NCI-H510A treated with DMSO at 0.1 percent for 48 hours (cell line): Measurements from ENCODE around the gene LYZL6.
A peak's percentile ranks its signal among the peaks of the same experiment; 100 is the strongest.
"Not testable (repeated sequence)": the region's sequence is repeated elsewhere in the genome, so short reads cannot be mapped to it uniquely, and the experiment has no call there.

Experiments
- DNase-seq: peaks from one replicate; lab custom pipeline; 2025; lab: John Stamatoyannopoulos, UW

The LYZL6 gene

DNA sequence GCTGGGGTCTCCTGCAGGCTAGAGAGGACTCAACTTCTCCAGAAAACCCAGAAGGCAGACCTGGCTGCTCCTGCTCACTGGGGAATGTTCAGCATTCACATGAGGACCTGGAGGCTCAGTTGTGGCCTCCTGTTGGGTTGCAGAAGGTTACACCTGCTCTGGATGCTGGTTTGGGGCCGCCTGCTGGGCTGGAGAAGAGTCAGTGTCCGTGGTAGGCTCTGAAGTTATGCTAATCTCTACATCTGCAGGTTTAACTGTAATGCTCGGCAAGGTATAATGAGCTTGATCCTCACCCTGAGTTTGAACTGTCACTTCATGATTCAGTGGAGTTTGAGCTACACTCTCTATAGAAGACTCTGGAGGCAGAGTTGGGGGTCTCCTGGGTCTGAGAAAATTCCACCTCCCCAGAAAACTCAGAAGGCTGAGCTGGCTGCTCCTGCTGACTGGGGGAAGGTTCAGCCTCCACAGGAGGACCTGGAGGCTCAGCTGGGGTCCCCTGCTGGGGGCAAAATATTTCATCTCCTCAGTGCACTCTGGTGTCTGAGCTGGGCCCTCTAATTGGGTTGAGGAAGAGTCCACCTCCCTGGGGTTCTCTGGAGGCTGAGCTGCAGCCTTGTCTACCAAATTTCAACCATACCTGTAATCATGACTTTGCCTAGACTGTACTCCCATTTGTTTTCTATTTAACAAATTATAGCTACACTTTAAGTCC is 36.4 kb downstream of the LYZL6 start:
- no peak for DNase-seq

- DNase-seq, result no peak
Measured at GRCh38 chr17:35906191-35906925, 37.2 kb downstream of the LYZL6 start.

DNA sequence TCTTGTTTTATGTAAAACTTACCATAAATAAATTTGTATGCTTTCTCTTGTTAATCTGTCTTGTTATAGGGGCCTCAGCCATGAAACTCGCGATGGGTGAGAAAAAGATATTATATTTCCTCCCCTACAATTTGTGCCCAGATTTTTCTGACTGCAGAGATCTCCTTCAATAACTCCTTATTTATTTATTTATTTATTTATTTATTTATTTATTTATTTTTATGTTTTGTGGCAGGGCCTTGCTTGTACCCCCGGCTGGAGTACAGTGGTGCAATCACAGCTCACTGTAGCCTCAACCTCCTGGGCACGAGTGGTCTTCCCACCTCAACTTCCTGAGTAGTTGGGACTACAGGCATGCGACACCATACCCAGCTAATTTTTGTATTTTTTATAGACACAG is 40.1 kb downstream of the LYZL6 start:
- DNase-seq, result no peak

GRCh38 chr17:35901631-35902175 is 41.8 kb downstream of the LYZL6 start:
- no peak for DNase-seq

- DNase-seq, result no peak
Measured at GRCh38 chr17:35900708-35901480, 42.6 kb downstream of the LYZL6 start.

GRCh38 chr17:35900280-35900679 is 43.2 kb downstream of the LYZL6 start:
- DNase-seq, result no peak

DNA sequence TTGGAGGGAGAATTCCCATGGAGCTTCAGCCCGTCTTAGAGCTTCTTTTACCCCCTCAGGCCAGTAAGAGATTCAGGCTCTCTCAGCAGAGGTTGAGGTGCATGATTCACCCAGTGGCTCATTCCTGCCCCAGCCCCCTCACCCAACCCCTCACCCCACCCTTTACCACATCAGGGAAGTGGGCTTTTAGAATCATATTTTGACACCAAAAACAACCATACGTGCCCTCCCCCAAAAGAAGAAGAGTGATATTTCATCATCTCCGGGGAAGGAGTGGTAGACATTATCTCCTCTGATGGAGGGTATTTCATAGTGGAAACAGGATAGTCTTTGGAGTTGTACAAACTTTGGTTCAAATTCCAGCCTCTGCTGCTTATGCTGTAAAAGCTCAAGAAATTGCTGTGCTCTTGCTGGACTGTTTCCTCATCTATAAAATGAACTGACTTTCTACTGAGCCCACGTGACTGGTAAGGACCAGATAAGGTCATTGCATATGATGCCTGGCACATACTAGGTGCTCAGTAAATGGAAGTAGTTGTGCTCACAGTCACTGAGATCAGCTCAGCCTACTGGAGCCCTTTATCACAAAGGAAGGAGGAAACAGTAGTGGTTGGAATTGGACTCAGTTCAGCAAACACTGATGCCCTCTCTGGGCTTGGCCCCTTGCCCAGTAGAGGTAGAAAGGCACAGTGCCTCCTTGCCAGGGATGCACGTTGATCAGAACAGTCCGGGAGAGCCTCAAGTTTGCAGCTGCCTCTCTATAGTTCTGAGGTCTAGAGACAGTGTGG is 45.0 kb downstream of the LYZL6 start:
- DNase-seq, result no peak

- DNase-seq, result not testable (repeated sequence)
Measured at GRCh38 chr17:35897772-35898171, 45.7 kb downstream of the LYZL6 start.

- no peak for DNase-seq
Measured at GRCh38 chr17:35895636-35896587, 47.6 kb downstream of the LYZL6 start.

- DNase-seq, result no peak
Measured at GRCh38 chr17:35894206-35894605, 49.3 kb downstream of the LYZL6 start.

- DNase-seq, result no peak
Measured at GRCh38 chr17:35893751-35894150, 49.8 kb downstream of the LYZL6 start.

DNA sequence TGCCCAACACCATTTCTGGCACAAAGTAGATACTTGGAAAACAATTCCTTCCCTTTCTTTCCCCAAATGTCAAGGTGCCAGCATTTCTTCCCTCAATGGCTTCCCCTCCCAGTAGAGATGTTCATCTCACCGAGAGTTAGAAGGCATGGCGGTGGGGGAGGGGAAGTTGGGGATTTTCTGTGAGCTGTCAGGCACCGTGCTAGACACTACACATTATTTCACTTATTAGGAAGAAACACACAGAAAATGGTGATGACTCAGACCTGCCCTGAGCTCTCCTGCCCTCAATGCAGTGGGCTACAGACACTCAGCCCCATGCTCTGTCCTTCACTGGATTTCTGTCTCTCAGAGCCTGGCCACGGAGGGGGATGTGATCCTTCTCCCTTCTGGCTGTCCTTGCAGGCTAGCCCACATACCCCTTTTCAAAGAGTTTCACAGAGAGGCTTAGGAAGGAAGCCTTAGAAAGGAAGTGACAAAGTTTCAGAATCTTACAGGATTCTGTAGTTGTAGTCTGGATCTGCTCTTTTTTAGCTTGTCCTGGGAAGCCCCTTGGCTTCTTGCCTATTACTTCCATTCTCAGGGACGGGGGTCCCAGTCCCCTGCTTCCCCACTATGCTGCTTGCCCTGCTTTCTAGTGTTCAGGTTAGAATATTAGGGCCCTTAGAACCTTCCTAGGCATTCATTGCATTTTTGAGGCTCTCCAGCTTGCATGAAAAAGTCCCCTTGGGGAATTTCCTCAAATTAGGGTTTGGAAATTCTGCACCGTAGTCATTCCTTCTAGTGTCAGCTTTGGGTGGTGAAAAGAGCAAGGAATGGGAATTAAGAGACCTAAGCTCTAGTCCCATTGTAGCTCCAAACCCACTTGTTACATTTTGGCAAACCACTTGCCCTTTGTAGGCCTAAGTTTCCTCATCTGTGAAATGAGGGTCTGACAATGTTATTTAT is 51.1 kb downstream of the LYZL6 start:
- no peak for DNase-seq

- DNase-seq, result no peak
Measured at GRCh38 chr17:35891269-35891668, 52.2 kb downstream of the LYZL6 start.

DNA sequence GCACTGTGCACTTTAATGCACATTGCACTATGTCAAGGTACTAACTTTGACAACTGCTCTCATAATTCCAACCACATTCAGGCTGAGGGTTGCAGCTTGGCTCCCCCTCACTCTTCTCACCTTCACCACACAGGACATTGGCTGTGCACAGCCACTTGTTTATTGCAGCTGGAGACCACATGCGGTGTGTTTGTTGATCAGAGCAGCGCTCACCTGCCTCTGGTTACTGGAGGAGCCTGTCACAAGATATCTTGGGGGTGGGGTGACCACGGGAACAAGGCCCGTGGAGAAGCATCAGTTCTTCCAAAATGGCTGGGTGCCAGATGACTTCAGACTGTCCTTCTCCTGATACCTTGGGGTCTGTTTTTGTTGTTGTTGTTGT is 52.7 kb downstream of the LYZL6 start:
- peak; percentile 58 for DNase-seq

GRCh38 chr17:35889818-35890773 is 53.4 kb downstream of the LYZL6 start:
- DNase-seq, result no peak

GRCh38 chr17:35889241-35889640 is 54.3 kb downstream of the LYZL6 start:
- DNase-seq, result no peak
